Spinal cord (tissue), 10 donors: Measurements from ENCODE around the gene SULT1C2. TPM values are rescaled to one million over a fixed set of nuclear protein-coding genes. Genes with fewer than 3 reads are reported as not detected.
"Not testable (repeated sequence)": the region's sequence is repeated elsewhere in the genome, so short reads cannot be mapped to it uniquely, and the experiment has no call there.

Experiments used
- DNase-seq, 6 donors: peaks; one replicate each; pipeline versions ENCODE4 v3.0.0 to v3.0.0-alpha.2; 2013 to 2015; ENCODE audit warnings: low spot score in 6 of 6, low read depth in 4 of 6
- H3K27ac ChIP-seq: one replicate; pipeline ENCODE4 v1.5.1; 2013; ENCODE audit warnings: low read depth, low read length, control low read depth
- H3K27me3 ChIP-seq: one replicate; pipeline ENCODE4 v1.6.1; 2013; ENCODE audit warnings: low read length; ENCODE audit not compliant: control insufficient read depth, insufficient read depth
- H3K36me3 ChIP-seq: one replicate; pipeline ENCODE4 v1.6.1; 2013; ENCODE audit warnings: low read length; ENCODE audit not compliant: control insufficient read depth, insufficient read depth
- H3K4me1 ChIP-seq: one replicate; pipeline ENCODE4 v1.6.1; 2013; ENCODE audit warnings: low read length; ENCODE audit not compliant: control insufficient read depth, insufficient read depth
- H3K4me3 ChIP-seq: one replicate; pipeline ENCODE4 v1.5.1; 2013; ENCODE audit warnings: low read depth, low read length, control low read depth
- H3K9me3 ChIP-seq: one replicate; pipeline ENCODE4 v1.6.1; 2013; ENCODE audit warnings: low read length; ENCODE audit not compliant: control insufficient read depth, insufficient read depth
- WGBS: methylation state at CpG from one replicate; pipeline ENCODE4 v1.1.5; 2013; ENCODE audit warnings: missing lambda C conversion rate; ENCODE audit not compliant: insufficient coverage; 5-methylcytosine and 5-hydroxymethylcytosine counted together
- polyA plus RNA-seq, 2 donors: library from polyadenylated mRNA; unstranded; fragments of 120-200 nt; gene quantifications; one replicate each; pipeline ENCODE4 v1.2.1, GENCODE V29; 2013; ENCODE audit not compliant: insufficient read length in 2 of 2
- total RNA-seq, 2 donors: library from RNA; depleted of rRNA in 1 of 2; stranded (reverse); fragments of 120-200 nt in 1 of 2; fragments of >200 nt in 1 of 2; gene quantifications; one replicate each; pipeline versions ENCODE4 v1.2.3 to v1.2.4, GENCODE V29; 2013 to 2014
- donor health status: healthy.

SULT1C2 gene
- total and polyA plus RNA-seq, 4 donors: 0.95 to 4.4 (median 2.8) TPM

DNA sequence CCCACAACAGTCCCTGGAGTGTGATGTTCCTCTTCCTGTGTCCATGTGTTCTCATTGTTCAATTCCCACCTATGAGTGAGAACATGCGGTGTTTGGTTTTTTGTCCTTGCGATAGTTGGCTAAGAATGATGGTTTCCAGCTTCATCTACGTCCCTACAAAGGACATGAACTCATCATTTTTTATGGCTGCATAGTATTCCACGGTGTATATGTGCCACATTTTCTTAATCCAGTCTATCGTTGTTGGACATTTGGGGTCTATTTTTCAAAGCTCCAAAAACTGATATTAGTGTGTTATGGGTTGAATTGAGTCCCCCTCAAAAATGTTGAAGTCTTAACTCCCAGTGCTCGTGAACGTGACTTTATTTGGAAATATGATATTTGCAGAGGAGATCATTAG lies 4.1 kb upstream of the SULT1C2 start:
- not testable (repeated sequence) for H3K27me3 ChIP-seq, H3K36me3 ChIP-seq, DNase-seq, H3K4me3 ChIP-seq, H3K9me3 ChIP-seq, H3K27ac ChIP-seq, H3K4me1 ChIP-seq
- no CpG with 5 or more reads among the region's 7 CpGs for WGBS

DNA sequence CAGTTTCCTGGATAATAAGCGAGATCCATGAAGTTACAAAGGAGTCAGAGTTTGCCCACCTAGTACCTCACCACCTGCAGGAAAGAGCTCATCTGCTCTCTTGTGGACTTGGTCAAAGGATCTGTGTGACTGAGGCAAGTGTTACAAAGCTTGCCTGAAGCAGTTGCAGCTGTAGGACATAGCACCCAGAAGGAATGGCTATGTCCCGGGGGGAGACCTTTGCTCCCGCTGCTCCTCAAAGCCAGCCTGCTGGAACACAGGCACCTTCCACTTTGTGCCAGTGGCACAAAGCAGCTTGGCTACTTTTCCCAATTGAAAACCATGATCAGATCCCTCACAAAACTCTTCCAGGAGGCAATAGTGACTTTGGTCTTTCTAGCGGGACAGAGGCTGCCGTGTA lies 3.1 kb upstream of the SULT1C2 start:
- Histone ChIP-seq H3K36me3 (no peaks in the 10 kb centered on the region), H3K27me3 (no peaks in the 10 kb centered on the region), H3K4me3 (no peak overlapping the region), H3K9me3 (no peaks in the 10 kb centered on the region), H3K27ac (no peak overlapping the region), H3K4me1 (no peaks in the 10 kb centered on the region)
- no peak for DNase-seq
- 100% methylated on average over 3 of the region's 5 CpGs for WGBS

DNA sequence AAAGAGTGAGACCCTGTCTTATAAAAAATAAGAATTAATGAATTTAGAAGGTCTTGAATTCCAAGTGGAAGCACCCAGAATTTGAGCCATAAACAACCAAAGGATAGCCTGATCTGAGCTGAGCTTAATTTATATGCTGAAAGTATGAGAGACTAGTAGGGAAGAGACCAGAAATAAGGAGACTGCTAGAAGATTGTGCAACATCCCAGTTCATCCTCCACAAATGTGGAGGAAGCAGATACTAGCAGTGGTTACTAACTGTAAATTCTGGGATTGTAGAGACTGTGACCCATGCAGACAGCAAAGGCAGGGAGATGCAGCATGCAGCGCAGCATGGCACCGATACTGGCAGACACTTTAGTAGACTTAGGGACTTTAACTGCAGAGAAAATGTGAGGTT lies 1.5 kb upstream of the SULT1C2 start:
- 87% methylated on average over 2 of the region's 2 CpGs for WGBS
- Histone ChIP-seq H3K9me3 (no peaks in the 10 kb centered on the region), H3K27me3 (no peaks in the 10 kb centered on the region), H3K36me3 (no peaks in the 10 kb centered on the region), H3K4me3 (no peak overlapping the region), H3K27ac (no peak overlapping the region), H3K4me1 (no peaks in the 10 kb centered on the region)
- no peak for DNase-seq

DNA sequence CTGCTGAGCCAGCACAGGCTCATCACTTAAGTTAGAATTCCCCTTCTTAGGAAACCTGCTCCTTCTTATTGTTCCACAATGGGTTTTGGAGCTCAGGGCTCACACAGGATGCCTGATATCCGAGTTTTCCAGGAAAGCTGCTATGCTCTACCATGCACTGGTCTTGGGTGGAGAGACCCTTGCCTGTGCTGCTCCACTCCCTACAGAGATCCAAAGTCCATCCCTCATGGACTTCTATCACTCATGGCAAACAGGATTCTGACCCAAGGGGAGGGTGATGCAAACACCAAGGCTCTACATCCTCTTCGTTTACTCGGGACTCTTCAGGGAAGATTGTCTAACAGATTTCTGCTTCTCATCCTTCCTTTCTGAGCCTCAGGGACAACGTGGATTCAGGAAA lies 5.2 kb downstream of the SULT1C2 start:
- DNase-seq: no peak
- Histone ChIP-seq H3K4me3 (no peak overlapping the region), H3K27ac (no peak overlapping the region), H3K4me1 (no peaks in the 10 kb centered on the region), H3K9me3 (peaks cover 3% of the 10 kb centered on the region), H3K36me3 (no peaks in the 10 kb centered on the region), H3K27me3 (no peaks in the 10 kb centered on the region)
- 100% methylated on average over 3 of the region's 4 CpGs for WGBS

DNA sequence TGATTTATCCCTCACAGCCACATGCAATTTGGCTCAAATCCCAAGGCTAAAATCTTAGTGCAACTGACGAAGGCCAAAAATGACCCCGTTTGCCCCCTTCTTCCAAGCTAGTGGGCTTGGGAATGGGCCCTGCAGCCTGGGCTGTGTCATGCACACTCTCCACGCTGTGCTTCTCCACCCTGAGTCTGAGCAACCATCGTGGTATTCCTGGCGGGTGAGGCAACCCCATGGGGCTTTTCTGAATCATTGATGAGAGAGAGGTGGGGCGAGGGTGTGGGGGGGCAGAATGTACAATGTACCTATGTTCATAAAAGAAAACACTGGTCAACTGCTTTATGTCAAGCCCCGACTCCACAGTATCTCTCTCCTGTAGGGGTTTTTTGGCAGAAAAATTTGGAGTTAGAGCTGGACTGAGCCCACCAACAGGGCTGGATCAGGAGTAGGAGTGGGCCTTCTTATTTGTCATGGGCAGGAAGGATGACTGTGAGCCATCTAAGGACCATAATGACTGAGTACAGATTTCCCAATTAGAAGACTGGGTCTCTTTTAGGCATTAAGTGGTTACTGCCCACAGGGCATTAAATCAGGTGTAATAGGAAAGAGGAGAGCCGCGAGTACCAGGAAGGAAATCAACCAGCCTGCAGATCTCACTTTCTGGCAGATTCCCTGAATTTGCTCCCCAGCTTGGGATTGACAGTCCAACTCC lies 8.9 kb downstream of the SULT1C2 start:
- H3K4me1 ChIP-seq: no peaks in the 10 kb centered on the region
- H3K4me3 ChIP-seq: no peak overlapping the region
- no peaks in the 10 kb centered on the region for H3K27me3 ChIP-seq
- WGBS: 91% methylated on average over 4 of the region's 9 CpGs
- no peaks in the 10 kb centered on the region for H3K36me3 ChIP-seq
- no peak for DNase-seq
- peaks cover 3% of the 10 kb centered on the region for H3K9me3 ChIP-seq
- no peak overlapping the region for H3K27ac ChIP-seq

DNA sequence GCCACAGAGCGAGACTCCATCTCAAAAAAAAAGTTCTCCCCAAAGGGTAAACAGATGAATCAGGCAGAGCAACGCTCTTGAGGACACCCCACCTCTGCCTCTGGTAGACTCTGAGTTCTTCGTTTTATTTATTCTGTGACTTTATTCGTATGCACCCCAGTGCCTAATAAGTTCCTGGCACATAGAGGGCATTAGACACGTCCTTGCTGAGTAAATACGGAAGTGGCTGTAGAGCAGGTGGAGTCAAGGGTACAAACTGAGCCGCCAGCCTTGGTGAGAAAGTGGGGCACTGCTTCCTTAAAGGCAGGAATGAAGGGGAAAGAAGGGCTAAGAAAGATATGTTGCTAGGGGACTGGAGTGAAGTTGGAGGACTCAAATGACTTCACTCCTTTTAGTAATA lies 12.9 kb downstream of the SULT1C2 start:
- Histone ChIP-seq H3K36me3 (no peaks in the 10 kb centered on the region), H3K9me3 (peaks cover 3% of the 10 kb centered on the region), H3K4me3 (no peak overlapping the region), H3K27me3 (no peaks in the 10 kb centered on the region), H3K27ac (no peak overlapping the region), H3K4me1 (no peaks in the 10 kb centered on the region)
- DNase-seq: no peak
- WGBS: 95% methylated on average over 6 of the region's 7 CpGs

DNA sequence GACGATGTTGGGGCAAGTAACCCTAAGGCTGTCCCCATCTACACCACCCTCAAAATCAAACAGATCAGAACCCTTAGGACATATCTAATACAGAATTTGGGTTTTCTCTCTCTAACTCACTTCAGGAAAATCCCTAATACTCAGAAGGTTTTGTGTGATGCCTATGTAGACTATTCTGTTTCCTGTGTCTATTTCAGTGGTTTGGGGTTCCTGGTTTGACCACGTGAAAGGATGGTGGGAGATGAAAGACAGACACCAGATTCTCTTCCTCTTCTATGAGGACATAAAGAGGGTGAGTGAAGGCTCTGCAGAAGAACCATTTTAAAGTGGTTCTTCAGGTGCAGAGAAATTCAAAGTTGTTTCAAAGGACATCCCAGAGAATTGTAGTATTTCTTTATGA lies 16.3 kb downstream of the SULT1C2 start:
- no peak overlapping the region for H3K27ac ChIP-seq
- H3K4me1 ChIP-seq: no peaks in the 10 kb centered on the region
- H3K27me3 ChIP-seq: no peaks in the 10 kb centered on the region
- H3K4me3 ChIP-seq: no peak overlapping the region
- DNase-seq: no peak
- WGBS: 91% methylated on average over 1 of the region's 2 CpGs
- H3K36me3 ChIP-seq: no peaks in the 10 kb centered on the region
- no peaks in the 10 kb centered on the region for H3K9me3 ChIP-seq

DNA sequence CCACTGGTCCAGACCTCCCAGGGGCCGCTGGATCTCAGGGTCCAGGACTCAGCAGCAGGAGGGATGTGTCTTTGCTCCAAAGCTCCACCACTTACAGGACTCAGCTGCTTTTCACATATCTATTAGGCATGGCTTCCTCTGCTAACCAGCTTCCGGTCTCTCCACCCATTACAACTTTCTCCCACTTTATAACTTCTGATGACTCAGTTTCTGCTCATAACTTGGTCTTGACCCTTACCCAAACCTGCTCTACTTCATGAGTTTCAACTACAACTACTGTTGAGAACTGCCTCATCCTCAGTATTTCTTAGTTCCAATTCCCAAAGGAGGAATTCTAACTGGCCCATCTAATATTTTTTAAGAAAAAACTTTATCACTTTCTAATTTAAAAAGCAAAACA lies 17.2 kb downstream of the SULT1C2 start:
- DNase-seq: no peak
- H3K9me3 ChIP-seq: no peaks in the 10 kb centered on the region
- no peaks in the 10 kb centered on the region for H3K27me3 ChIP-seq
- H3K4me1 ChIP-seq: no peaks in the 10 kb centered on the region
- H3K27ac ChIP-seq: no peak overlapping the region
- no peaks in the 10 kb centered on the region for H3K36me3 ChIP-seq
- 92% methylated on average over 2 of the region's 2 CpGs for WGBS
- no peak overlapping the region for H3K4me3 ChIP-seq

DNA sequence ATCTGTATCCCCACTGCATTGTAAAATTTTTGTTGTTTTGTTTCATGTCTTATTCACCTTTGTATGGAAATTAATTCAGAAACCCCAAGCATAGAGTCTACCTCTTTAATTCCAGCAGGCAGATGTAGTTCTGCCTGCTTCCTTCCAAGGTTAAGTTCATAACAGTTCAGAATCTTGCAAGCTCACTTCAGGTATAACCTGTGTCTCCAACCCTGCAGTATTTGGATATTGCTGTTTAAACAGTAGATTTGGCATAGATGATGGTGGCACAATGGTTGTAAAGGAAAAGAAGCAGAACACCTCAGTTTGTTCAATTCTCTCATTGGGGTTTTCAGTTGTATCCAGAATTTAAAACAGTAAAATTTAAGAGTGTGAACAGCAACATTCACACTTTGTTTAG lies 21.2 kb downstream of the SULT1C2 start:
- no peaks in the 10 kb centered on the region for H3K4me1 ChIP-seq
- no peak overlapping the region for H3K27ac ChIP-seq
- no peak for DNase-seq
- no peaks in the 10 kb centered on the region for H3K36me3 ChIP-seq
- no peak overlapping the region for H3K4me3 ChIP-seq
- no peaks in the 10 kb centered on the region for H3K27me3 ChIP-seq
- H3K9me3 ChIP-seq: no peaks in the 10 kb centered on the region

DNA sequence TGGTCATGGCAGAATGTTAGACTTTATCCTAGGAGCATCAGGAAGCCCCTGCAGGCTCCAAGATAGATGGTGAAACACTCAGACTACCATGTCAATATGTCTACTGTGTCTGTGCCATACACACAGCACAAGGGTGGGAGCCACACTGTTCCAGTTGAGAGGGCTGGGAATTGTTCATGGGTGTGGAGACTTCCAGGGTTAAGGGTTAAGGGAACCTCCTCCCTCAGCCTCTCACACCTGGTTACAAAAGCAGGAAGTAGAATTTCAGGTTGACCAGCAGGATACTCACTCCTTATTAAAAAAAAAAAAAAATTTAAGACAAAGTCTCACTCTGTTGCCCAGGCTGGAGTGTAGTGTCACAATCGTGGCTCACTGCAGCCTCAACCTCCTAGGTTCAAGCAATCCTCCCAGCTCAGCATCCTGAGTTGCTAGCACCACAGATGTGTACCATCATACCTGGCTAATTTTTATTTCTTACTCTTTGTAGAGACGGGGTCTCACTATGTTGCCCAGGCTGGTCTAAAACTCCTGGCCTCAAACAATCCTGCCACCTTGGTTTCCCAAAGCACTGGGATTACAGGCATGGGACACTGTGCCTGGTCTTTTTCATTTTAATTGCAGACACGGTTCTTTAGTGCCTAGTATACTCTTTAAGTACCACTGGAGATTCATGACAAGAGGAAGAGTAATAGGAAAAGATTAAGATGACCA lies 26.0 kb downstream of the SULT1C2 start:
- Histone ChIP-seq H3K9me3 (no peaks in the 10 kb centered on the region), H3K27me3 (no peaks in the 10 kb centered on the region)
- DNase-seq: no peak

More for the DNA sequence above, 26.0 kb downstream of the SULT1C2 start:
- H3K4me3 ChIP-seq: no peak overlapping the region
- 88% methylated on average over 2 of the region's 3 CpGs for WGBS
- H3K4me1 ChIP-seq: peaks cover 4% of the 10 kb centered on the region
- H3K27ac ChIP-seq: no peak overlapping the region
- no peaks in the 10 kb centered on the region for H3K36me3 ChIP-seq
